HepG2 (cell line): ENCODE measurements around the gene PRELID1.

Experiments
- ARID3A ChIP-seq: IDR thresholded peaks from 2 replicates; pipeline ENCODE4 v1.6.1; 2012; ENCODE audit warnings: low read depth, low read length, improper control_type of control experiment
- CHD2 ChIP-seq: IDR thresholded peaks from 2 replicates; pipeline ENCODE4 v1.6.1; 2011; ENCODE audit warnings: low read depth, low read length, improper control_type of control experiment
- ELF1 ChIP-seq: sonication (generic); formaldehyde crosslinking; IDR thresholded peaks from 2 replicates; pipeline ENCODE4 v1.4.0; 2020; ENCODE audit warnings: missing genetic modification reagents
- ISX ChIP-seq: sonication (generic); formaldehyde crosslinking; conservative IDR thresholded peaks from 2 replicates; pipeline ENCODE4 v1.5.0; 2020; ENCODE audit warnings: missing genetic modification reagents
- PRDM4 ChIP-seq: sonication (generic); formaldehyde crosslinking; IDR thresholded peaks from 2 replicates; pipeline ENCODE4 v1.9.0; 2021; ENCODE audit warnings: missing genetic modification reagents, borderline replicate concordance
- RAD51 ChIP-seq: fragments of 450-650 bp; IDR thresholded peaks from 2 replicates; pipeline ENCODE4 v1.6.1; 2016; ENCODE audit warnings: borderline replicate concordance
- REST ChIP-seq, 2 experiments: IDR thresholded peaks; 2 replicates each; pipeline ENCODE4 v1.6.1; 2011 to 2012; ENCODE audit warnings: low read length in 2 of 2, borderline replicate concordance in 1 of 2, low read depth in 1 of 2, mild to moderate bottlenecking in 1 of 2, moderate library complexity in 1 of 2
- SP1 ChIP-seq, 2 experiments: fragments of 450-650 bp in 1 of 2; sonication (generic) in 1 of 2; formaldehyde crosslinking in 1 of 2; IDR thresholded peaks; 2 replicates each; pipeline versions ENCODE4 v1.4.0 to v1.6.1; 2016 to 2020; ENCODE audit warnings: missing genetic modification reagents in 1 of 2
- SP2 ChIP-seq: sonication (generic); formaldehyde crosslinking; IDR thresholded peaks from 2 replicates; pipeline ENCODE4 v1.5.1; 2020; ENCODE audit warnings: mild to moderate bottlenecking, missing genetic modification reagents
- THAP7 ChIP-seq: sonication (generic); formaldehyde crosslinking; IDR thresholded peaks from 2 replicates; pipeline ENCODE4 v1.8.1; 2023; ENCODE audit warnings: mild to moderate bottlenecking, missing genetic modification reagents
- YEATS2 ChIP-seq: sonication (generic); formaldehyde crosslinking; IDR thresholded peaks from 2 replicates; pipeline ENCODE4 v1.4.0; 2020; ENCODE audit warnings: missing genetic modification reagents, borderline replicate concordance
- ZNF274 ChIP-seq: sonication (generic); formaldehyde crosslinking; IDR thresholded peaks from 2 replicates; pipeline ENCODE4 v1.5.1; 2020; ENCODE audit warnings: mild to moderate bottlenecking, missing genetic modification reagents
- ZNF891 ChIP-seq: sonication (generic); formaldehyde crosslinking; IDR thresholded peaks from 2 replicates; pipeline ENCODE4 v1.5.0; 2020; ENCODE audit warnings: mild to moderate bottlenecking, missing genetic modification reagents

- TF ChIP-seq PRDM4 (CRISPR knock-in tag) (no peak), ZNF274 (CRISPR knock-in tag) (no peak), REST (IDR thresholded peaks at IDR 0.05; ENCODE audit: borderline replicate concordance in 1 of 2, low read depth in 1 of 2, low read length in 2 of 2) (no peak), ISX (CRISPR knock-in tag) (no peak), THAP7 (CRISPR knock-in tag) (no peak), ELF1 (CRISPR knock-in tag) (no peak), YEATS2 (CRISPR knock-in tag) (no peak), SP1 (IDR thresholded peaks at IDR 0.05) (no peak), SP1 (CRISPR knock-in tag; IDR thresholded peaks at IDR 0.05) (no peak), ARID3A (no peak), CHD2 (no peak), SP2 (CRISPR knock-in tag) (no peak), ZNF891 (CRISPR knock-in tag) (no peak), RAD51 (no peak)
These were observed 34.2 kb upstream of the PRELID1 start for GRCh38 chr5:177269232-177269895.
